Neural crest cell (in vitro differentiated cells): ENCODE results near the gene PPP1R12A. TPM values are rescaled to one million over a fixed set of nuclear protein-coding genes. Genes with fewer than 3 reads are reported as not detected.
A peak's percentile ranks its signal among the peaks of the same experiment; 100 is the strongest.

Experiments used
- DNase-seq: peaks from one replicate; pipeline ENCODE4 v3.0.0; 2021; ENCODE audit warnings: low read depth, mixed read lengths, low spot score
- H3K27ac Mint-ChIP-seq: one replicate; pipeline ENCODE4 v1.8.0; 2021; ENCODE audit warnings: mild to moderate bottlenecking, mixed read lengths; ENCODE audit not compliant: unreplicated experiment
- H3K27me3 Mint-ChIP-seq: 2 replicates; pipeline ENCODE4 v1.8.0; 2021; ENCODE audit warnings: low read depth, mild to moderate bottlenecking, mixed read lengths
- H3K36me3 Mint-ChIP-seq: 2 replicates; pipeline ENCODE4 v1.8.0; 2021; ENCODE audit warnings: low read depth, mild to moderate bottlenecking, mixed read lengths
- H3K4me1 Mint-ChIP-seq: 2 replicates; pipeline ENCODE4 v1.8.0; 2021; ENCODE audit warnings: mixed read lengths
- H3K4me3 Mint-ChIP-seq: one replicate; pipeline ENCODE4 v1.8.0; 2021; ENCODE audit warnings: mild to moderate bottlenecking, mixed read lengths
- H3K9me3 Mint-ChIP-seq: 2 replicates; pipeline ENCODE4 v1.8.0; 2021; ENCODE audit warnings: mixed read lengths
- total RNA-seq: library from RNA; stranded (reverse); gene quantifications from 2 replicates; pipeline ENCODE4 v1.2.1, GENCODE V29; 2021
- TF ChIP-seq, protein P1 (sequence below): fragments of 200-600 bp; sonication (generic); conservative IDR thresholded peaks from 2 replicates; pipeline ENCODE4 v1.5.0; 2021; ENCODE audit warnings: antibody characterized with exemption, mild to moderate bottlenecking

The PPP1R12A gene
- total RNA-seq, 1 donor from 2014 or later, result 65.7 TPM

DNA sequence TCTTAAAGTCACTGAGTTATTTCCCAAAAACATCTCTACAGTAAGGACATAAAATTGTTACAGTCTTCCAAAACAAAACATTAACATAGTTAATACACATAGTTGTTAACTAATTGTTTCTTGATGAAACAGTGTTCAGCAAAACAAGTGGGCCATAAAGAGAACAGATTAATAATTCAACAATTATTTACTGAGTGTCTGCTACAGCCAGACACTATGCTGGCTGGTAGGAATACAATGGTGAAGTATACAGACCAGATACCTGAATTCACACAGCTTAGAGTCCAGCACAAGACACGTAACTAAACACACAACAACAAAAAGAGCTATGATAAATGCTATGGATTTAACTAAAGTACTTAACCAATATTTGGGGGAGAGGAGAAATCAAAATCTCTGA lies 47.0 kb downstream of the PPP1R12A start:
- Mint-ChIP-seq H3K4me3 (no peak overlapping the region), H3K27me3 (no peaks in the 10 kb centered on the region), H3K36me3 (no peaks in the 10 kb centered on the region), H3K9me3 (no peaks in the 10 kb centered on the region), H3K4me1 (peaks cover 31% of the 10 kb centered on the region), H3K27ac (no peak overlapping the region)
- TF ChIP-seq, protein P1, sequence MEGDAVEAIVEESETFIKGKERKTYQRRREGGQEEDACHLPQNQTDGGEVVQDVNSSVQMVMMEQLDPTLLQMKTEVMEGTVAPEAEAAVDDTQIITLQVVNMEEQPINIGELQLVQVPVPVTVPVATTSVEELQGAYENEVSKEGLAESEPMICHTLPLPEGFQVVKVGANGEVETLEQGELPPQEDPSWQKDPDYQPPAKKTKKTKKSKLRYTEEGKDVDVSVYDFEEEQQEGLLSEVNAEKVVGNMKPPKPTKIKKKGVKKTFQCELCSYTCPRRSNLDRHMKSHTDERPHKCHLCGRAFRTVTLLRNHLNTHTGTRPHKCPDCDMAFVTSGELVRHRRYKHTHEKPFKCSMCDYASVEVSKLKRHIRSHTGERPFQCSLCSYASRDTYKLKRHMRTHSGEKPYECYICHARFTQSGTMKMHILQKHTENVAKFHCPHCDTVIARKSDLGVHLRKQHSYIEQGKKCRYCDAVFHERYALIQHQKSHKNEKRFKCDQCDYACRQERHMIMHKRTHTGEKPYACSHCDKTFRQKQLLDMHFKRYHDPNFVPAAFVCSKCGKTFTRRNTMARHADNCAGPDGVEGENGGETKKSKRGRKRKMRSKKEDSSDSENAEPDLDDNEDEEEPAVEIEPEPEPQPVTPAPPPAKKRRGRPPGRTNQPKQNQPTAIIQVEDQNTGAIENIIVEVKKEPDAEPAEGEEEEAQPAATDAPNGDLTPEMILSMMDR, result no peak
- no peak for DNase-seq

DNA sequence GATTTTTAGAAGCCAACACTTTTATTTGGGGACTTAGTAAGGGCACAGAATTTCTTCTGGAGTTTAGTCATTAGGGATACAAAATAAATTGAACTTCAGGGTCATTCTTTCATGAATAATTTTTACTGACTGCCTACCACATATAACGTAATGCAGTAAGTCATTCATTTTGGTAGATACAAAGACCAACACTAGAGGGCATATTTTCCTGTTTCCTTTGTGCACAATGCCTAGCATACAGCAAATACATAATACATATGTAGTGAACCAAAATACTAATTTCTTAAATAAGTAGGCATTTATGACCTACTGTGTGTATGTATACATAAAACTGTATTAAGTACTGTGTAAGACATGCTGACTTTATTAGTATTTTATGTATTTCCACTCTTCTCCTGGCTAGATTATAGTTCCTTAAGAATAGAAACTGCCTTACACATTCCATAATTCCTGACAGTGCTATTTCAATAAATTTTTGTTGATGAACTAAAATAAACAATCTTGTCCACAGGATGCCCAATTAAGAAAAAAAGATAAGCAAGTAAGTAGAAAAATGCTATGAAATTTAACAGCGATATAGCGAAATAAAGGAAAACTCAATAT lies 47.9 kb downstream of the PPP1R12A start:
- peaks cover 37% of the 10 kb centered on the region for H3K4me1 Mint-ChIP-seq
- H3K27ac Mint-ChIP-seq, result no peak overlapping the region
- H3K4me3 Mint-ChIP-seq, result no peak overlapping the region
- H3K27me3 Mint-ChIP-seq, result no peaks in the 10 kb centered on the region
- peaks cover 2% of the 10 kb centered on the region for H3K36me3 Mint-ChIP-seq
- no peak for DNase-seq
- H3K9me3 Mint-ChIP-seq, result peaks cover 2% of the 10 kb centered on the region
- TF ChIP-seq, protein P1, result peak; percentile 74

DNA sequence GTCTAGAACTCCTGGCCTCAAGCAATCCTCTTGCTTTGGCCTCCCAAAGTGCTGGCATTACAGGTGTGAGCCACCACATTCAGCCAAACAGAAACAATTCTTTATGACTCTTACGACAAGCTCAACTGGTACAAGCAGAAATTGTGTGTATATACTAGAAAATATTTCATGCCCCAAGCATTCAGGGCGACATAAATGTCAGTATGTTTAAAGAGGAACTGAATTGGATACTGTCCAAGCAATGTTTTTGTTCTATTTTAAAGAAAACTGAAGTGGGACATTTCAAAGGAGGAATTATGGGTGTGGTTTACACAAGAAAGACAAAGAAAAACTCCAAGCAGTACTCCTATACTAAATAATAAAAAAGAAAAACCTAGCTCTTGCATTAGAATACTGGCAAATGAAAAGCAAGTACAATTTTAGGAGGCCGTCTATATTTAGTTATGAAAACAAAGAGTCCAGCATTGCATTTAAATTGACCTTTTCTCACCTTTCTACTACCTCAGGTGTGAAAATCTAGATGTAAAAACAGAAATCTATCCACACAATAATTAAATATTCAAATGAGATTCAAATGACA lies 48.9 kb downstream of the PPP1R12A start:
- Mint-ChIP-seq H3K36me3 (peaks cover 3% of the 10 kb centered on the region), H3K27me3 (no peaks in the 10 kb centered on the region), H3K27ac (no peak overlapping the region), H3K9me3 (peaks cover 3% of the 10 kb centered on the region), H3K4me1 (peaks cover 35% of the 10 kb centered on the region), H3K4me3 (no peak overlapping the region)
- TF ChIP-seq, protein P1, result no peak
- DNase-seq, result no peak

DNA sequence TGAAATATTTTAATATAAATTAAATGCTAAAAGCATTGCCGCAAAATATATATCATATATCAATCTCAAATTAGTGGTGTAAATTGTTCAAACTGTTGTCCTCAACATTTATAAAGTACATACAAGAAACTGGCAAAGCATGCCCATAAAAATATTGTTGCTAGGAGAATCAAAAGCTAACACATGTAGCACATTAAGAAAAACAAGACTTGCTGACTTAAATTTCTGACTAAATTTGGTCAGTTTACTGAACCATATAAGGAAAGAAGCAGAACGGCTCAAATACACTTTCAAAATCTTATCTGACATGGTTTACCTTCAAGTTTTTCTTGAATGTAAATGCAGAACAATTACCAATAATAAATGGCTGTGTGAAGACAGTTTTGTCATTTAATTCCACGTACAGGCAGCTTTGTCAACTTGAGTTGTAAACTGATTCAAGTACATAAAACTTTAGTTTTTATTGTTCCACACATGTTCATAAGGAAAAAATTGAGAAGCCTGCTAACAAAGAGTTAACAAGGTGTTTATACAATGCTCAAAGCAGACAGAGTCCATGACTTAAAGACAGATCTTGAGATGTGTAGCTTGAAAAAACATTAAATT lies 50.4 kb downstream of the PPP1R12A start:
- DNase-seq, result no peak
- TF ChIP-seq, protein P1, result no peak
- Mint-ChIP-seq H3K27me3 (no peaks in the 10 kb centered on the region), H3K4me1 (peaks cover 33% of the 10 kb centered on the region), H3K27ac (no peak overlapping the region), H3K4me3 (no peak overlapping the region), H3K36me3 (peaks cover 3% of the 10 kb centered on the region), H3K9me3 (peaks cover 3% of the 10 kb centered on the region)

DNA sequence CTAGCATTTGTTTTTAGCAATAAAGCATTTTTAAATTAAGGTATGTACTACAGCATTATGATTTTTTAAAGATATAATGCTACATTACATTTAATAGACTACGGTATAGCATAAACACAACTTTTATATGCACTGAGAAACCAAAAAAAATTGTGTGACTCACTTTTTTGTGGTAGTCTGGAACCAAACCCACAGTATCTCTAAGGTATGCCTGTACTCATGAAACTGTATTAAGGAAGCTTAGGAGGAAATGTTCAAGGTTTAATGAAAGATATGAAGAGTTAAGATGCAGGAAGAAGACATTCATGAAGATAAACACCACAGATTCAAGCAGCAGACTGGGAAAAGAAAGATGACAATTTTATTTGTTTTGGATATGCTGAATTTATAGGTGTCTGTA lies 51.7 kb downstream of the PPP1R12A start:
- Mint-ChIP-seq H3K36me3 (peaks cover 3% of the 10 kb centered on the region), H3K9me3 (peaks cover 3% of the 10 kb centered on the region), H3K4me3 (no peak overlapping the region), H3K4me1 (peaks cover 27% of the 10 kb centered on the region), H3K27ac (no peak overlapping the region), H3K27me3 (no peaks in the 10 kb centered on the region)
- DNase-seq, result no peak
- TF ChIP-seq, protein P1, result no peak
